Measurements from ENCODE around the gene SSR2. TPM values are rescaled to one million over a fixed set of nuclear protein-coding genes. Genes with fewer than 3 reads are reported as not detected.

The SSR2 gene
- total RNA-seq: 525 and 1,330 TPM in 2 replicates

GRCh38 chr1:156020293-156021092 lies at the start of gene SSR2:
Gene SSR2, minus strand, starts transcription at chr1:156020951. Its CDS starts 784 bp downstream, at chr1:156020167.

GRCh38 chr1:156060937-156061636 lies 40.3 kb upstream of the SSR2 start, which contains the start of gene RAB25:
Gene RAB25, plus strand, starts transcription at chr1:156061160. Its CDS starts 241 bp downstream, at chr1:156061401.

GRCh38 chr1:156054500-156055280 lies 33.9 kb upstream of the SSR2 start, which contains the start of gene LAMTOR2:
Gene LAMTOR2, plus strand, starts transcription at chr1:156054782. Its CDS starts 108 bp downstream, at chr1:156054890.

GRCh38 chr1:156053768-156054499 lies 33.2 kb upstream of the SSR2 start, which contains the start of gene UBQLN4:
Gene UBQLN4, minus strand, starts transcription at chr1:156053798. Its CDS starts 97 bp downstream, at chr1:156053701.

GRCh38 chr1:155978325-155978972 lies 42.3 kb downstream of the SSR2 start, which contains the start of gene ARHGEF2:
Gene ARHGEF2, minus strand, starts transcription at chr1:155978547. Its CDS starts 120 bp downstream, at chr1:155978427.

Other genes with a start within 250 kb of the SSR2 start
- gene GON4L, start 163.7 kb downstream of the SSR2 start, total RNA-seq: 32.8 and 48.4 TPM in 2 replicates
- gene SYT11, start 161.4 kb downstream of the SSR2 start, total RNA-seq: 15.8 and 29.3 TPM in 2 replicates
- 33.9 and 36.2 TPM in 2 replicates for gene RIT1, start 109.6 kb downstream of the SSR2 start, total RNA-seq
- gene KHDC4, start 86.5 kb downstream of the SSR2 start, total RNA-seq: 26.3 and 43.5 TPM in 2 replicates
- not detected in 2 replicates for gene RXFP4, start 79.3 kb downstream of the SSR2 start, total RNA-seq
- 127 and 243 TPM in 2 replicates for gene ARHGEF2, start 42.4 kb downstream of the SSR2 start, total RNA-seq
- gene UBQLN4, start 32.8 kb upstream of the SSR2 start, total RNA-seq: 18.4 and 27.2 TPM in 2 replicates
- gene LAMTOR2, start 33.8 kb upstream of the SSR2 start, total RNA-seq: 23.4 and 35.2 TPM in 2 replicates
- gene RAB25, start 40.2 kb upstream of the SSR2 start, total RNA-seq: not detected in 2 replicates
- gene MEX3A, start 61.5 kb upstream of the SSR2 start, total RNA-seq: 0.22 and 2.3 TPM in 2 replicates
- 571 and 1,162 TPM in 2 replicates for gene LMNA, start 93.8 kb upstream of the SSR2 start, total RNA-seq
- 0.43 and 0.44 TPM in 2 replicates for gene SEMA4A, start 132.6 kb upstream of the SSR2 start, total RNA-seq
- 17.3 and 18.6 TPM in 2 replicates for gene SLC25A44, start 173.2 kb upstream of the SSR2 start, total RNA-seq
- 36.5 and 39.2 TPM in 2 replicates for gene PMF1, start 192.1 kb upstream of the SSR2 start, total RNA-seq
- 0.57 TPM in 1 of 2 replicates, not detected in the other for gene BGLAP, start 221.2 kb upstream of the SSR2 start, total RNA-seq
- 0.29 and 0.44 TPM in 2 replicates for gene PAQR6, start 227.1 kb upstream of the SSR2 start, total RNA-seq

All from placental pericyte (primary cell).